Left lobe of liver (tissue), 2 donors: ENCODE measurements around the gene PHOX2B. TPM values are rescaled to one million over a fixed set of nuclear protein-coding genes. Genes with fewer than 3 reads are reported as not detected.

ENCODE experiments used
- ATAC-seq: fragments of 200-7000 bp; cut with Tn5 transposase; one replicate; pipeline ENCODE4 v1.9.1; 2020; ENCODE audit warnings: mild to moderate bottlenecking, moderate library complexity
- DNase-seq: peaks from one replicate; pipeline ENCODE4 v3.0.0-alpha.2; 2020; ENCODE audit warnings: low spot score
- total RNA-seq: library from RNA; stranded (reverse); gene quantifications from one replicate; pipeline ENCODE4 v1.2.1, GENCODE V29; 2021
- donor health status: DM: no; HTN: no; CAD: no; lungs with moderate emphysema.
- donor health status: DM: no; HTN: yes; CAD: no.

The PHOX2B gene
- total RNA-seq, result not detected

DNA sequence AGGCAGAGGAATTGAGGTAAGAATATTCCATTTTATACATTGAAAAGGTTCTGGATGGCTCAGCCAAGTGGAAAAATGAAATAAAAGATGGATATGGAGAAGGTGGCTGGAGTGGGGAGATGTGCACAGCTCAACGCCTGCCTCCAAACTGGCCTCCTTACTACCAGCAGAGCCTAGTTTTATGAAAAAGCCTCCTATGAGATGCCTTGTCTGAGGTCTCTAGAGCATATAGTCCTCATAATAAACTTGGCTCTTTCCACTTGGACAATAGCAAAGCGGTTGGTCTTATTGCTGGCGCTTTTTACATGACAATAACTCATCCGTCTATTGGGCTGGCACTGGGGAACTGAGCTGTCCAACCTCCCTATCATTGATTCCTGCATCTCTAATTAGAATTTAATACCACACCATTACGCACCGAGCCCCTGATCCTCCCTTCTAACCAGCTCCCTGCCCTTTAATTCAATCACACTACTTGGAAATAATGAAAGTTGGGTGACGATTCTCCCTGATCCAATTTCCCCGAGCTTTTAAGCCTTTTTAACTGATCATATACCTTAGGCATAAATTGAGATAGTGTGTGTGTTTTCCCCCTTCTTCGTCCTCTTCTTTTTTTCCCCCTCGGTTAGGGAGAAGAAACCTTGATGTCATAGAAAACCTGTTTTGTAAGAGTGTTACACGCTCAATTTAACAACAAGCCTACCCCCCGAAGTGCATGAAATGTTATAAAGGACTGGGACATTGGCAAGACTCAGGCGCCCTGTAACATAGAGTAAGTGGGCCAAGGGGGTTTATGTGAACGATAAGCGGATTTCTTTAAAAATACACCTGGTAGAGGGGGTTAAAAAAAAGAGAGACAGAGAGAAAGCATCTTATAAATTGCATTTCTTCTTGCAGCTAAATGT lies at the start of gene PHOX2B:
Gene PHOX2B (minus strand): TSS at position 155 of the 905 bp plus-strand sequence. CDS start 115 bp downstream, at position 40.
- no peak for DNase-seq
- no peak for ATAC-seq

DNA sequence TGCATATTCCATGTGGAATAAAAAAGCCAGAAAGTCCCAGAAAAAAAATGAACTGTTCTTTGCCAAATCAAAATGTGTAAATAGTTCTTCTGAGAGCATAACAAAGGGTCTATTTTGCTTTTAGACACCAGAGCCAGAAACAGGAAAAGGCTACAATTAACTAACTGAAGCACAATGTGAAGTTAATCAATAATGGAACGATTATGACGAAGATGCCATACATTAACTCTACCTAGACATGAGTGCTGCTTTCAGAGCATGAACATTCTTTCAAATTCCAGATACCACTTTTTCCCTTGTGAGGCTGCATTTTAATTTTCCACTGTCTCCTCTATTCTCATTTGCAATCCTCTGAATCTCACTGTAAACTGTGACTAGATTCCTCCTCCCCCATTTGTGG lies 48.7 kb upstream of the PHOX2B start:
- no peak for DNase-seq
- ATAC-seq, result no peak

DNA sequence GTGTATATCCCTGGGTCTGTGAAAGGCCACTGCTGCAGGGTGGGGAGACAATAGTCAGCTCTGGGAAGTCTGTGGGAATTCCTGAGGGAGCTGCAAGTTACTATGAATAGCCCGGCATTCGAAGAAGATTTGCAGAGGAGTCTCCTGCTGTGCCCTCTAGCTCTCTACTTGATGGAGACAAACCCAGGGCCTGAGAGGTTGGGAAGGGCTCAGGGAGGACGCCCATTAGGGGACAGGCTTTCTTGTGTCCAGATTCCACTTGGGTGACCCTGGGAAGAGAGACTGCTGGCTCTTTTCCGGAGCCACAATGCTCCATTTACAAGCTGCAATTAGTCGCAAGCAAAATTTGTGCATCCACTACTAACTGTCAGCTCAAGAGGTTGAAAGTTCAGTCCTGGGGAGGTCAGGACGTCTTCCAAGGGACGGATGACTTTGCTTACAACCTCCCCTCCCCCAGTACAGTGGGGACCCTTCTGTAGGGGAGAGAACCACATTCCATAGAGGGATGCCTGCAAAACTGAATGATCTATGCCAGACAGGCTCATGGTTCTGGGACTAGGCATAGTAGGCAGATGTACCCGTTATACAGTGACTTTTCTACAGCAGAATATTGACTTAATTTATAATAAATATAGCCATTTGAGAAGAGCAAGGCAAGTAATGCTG lies 48.2 kb upstream of the PHOX2B start:
- DNase-seq (no peak), ATAC-seq (no peak)

DNA sequence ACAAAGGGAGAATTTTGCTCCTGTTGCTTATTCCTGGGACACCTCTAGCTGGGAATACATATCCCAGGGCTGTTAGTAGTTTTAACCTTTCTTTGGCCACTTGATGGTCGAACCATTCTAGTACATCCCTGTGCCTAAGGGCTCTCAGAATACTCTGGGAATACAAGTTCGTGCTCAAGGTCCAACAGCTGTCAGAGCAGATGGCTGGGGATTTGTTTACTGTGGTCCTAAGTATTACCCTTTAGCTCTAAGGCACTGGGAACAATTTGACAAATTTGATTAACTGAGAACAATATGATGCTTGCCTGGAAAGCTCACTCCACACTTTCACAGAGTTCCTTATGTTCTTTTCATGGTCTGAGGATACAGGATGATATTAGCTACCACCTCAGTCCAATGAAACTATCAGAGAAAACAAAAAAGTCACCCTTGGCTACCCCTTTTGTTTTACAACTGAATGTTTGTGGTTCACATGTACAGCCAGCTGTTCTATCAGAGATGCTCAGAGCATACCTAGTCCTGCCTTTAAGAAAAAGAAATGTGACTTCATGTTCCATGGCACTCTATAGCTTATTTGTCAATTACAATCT lies 47.4 kb upstream of the PHOX2B start:
- no peak for DNase-seq
- no peak for ATAC-seq

DNA sequence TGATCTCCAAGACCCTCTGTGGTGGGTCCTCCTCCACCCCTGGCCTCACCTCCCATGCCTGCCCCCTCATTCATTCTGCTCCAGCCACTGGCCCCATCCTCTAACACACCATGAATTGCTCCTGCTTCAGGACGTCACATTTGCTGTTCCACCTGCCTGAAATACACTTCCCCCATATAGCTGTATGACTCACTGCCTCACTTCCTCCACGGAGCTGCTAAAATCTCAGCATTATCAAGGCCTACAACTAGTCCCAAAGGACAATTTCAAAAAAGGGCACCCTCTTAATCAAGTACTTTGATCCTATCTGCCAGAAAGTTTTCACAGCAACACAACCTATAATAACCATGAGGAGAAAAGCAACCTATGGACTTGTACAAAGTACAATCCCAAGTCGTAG lies 43.6 kb upstream of the PHOX2B start:
- no peak for DNase-seq
- no peak for ATAC-seq

- DNase-seq (no peak), ATAC-seq (no peak)
These were observed 43.0 kb upstream of the PHOX2B start for GRCh38 chr4:41791557-41791956.

DNA sequence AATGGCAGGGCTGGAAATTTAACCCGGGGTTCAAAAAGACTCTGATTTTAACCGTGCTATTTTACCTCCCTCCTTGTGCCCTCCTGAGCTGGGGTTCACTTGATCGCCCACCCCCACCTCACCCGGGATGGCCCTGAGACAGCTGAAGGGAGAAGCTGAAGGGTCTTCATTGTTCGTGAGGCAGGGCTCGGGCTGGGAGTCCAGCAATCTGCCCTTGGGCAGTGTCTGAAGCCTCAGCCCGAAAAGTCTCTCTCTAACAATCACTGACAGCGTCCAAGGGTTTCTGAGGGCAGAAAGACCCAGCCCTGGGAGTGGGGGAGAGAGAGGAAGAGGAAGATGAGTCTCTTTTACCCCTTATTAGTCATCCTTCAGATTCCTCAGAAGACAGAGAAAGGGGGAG lies 39.4 kb upstream of the PHOX2B start:
- ATAC-seq, result no peak
- DNase-seq, result no peak

DNA sequence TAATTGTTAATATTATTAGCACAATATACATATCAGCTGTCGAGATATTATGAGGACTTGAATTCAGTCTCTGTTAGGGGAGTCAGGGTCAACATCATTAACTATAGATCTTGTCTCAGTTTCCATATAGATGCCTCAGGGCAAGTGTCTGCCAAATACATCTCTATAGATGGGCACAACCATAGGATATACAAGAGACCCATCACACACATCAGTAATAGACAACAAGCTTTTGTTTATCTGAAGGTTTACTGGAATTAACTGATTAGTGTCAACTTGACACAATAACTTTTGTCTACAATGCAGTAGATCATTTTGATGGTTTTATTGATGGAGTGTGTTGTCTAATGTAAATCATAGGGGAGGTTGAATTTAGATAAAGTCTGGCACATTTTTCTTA lies 37.1 kb upstream of the PHOX2B start:
- ATAC-seq, result no peak
- DNase-seq, result no peak

GRCh38 chr4:41784191-41784979 lies 35.9 kb upstream of the PHOX2B start:
- no peak for DNase-seq
- ATAC-seq, result no peak

DNA sequence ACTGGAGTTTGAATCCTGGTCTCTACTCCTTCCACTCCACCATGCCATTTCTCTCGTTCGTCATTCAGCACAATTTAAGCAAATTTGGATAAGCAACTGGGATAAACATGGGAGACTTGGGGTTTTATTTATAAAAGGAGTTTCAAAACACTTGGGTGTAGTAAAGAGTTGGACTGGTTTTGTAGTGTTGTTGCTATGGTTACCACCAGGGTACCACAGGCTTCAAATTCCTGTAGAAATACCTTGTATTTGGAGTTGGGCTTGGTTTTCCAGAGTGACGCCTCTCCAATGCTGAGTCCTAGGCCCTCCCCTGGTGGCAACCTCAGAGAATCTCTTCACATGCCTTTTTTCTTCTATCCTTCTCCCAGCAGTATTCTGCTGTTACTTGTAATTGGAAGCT lies 27.9 kb upstream of the PHOX2B start:
- no peak for ATAC-seq
- DNase-seq, result no peak

DNA sequence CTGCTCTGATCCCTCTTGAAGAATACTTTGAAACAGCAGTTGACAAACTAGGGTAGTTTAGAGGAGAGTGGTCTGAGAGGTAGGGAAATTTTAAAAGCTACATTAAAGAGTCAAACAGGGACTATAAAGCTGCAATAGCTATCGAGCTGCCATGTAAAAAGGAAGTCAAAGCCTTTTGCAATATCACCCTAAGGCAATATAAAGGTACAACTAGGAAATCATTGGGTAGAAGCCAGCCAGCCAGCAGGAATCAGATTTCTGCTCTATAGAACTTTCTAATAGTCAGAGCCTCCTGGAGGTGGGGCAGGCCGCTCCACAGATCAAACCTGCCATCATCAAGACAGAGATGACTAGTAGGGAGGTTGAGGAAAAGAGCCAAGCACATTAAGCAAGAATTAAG lies 15.2 kb upstream of the PHOX2B start:
- no peak for ATAC-seq
- DNase-seq, result no peak

DNA sequence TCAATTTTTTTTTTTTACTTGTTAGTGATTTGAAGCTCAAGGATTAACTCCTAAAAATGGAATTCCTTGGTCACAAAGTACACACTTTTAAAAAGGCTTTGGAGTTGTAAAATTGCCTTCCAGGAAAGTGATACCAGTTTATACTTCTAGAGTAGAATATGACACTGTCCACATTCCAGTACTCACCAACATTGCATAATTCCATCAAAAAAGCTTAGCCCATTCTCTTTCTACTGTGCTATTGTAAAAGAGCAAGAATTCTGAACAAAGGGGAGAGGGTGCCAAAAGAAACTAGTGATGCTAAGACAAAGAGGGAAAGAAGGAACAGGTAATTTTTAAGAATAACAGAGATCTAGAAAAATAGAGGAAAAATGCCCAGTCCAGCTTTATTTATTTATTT lies 10.4 kb upstream of the PHOX2B start:
- ATAC-seq (no peak), DNase-seq (no peak)

GRCh38 chr4:41757521-41758156 lies 9.1 kb upstream of the PHOX2B start:
- no peak for DNase-seq

DNA sequence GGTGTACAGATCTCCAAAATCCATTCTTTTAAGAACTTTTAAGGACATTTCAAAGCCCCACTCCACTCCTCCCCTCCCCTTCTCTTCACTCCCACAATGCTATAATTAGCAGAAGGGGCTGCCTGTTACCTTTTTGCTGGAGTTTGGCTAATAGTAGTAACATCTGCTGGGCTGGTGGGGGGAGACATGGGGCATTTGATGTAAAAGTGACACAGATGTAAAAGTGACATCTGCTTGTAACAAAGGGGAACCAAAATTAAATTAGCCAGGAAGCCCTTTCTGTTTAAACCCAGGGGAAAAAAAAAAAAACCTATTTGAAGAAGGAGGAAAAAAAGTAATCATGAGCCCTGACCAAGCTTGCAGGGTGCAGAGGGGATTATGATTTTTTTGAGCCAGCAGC lies 5.4 kb upstream of the PHOX2B start:
- DNase-seq (no peak), ATAC-seq (no peak)

More at GRCh38 chr4:41757521-41758156, 9.1 kb upstream of the PHOX2B start:
- no peak for ATAC-seq

GRCh38 chr4:41752081-41752836 lies 3.7 kb upstream of the PHOX2B start:
- no peak for ATAC-seq

GRCh38 chr4:41751449-41752061 lies 3.0 kb upstream of the PHOX2B start:
- DNase-seq (no peak), ATAC-seq (no peak)

More at GRCh38 chr4:41752081-41752836, 3.7 kb upstream of the PHOX2B start:
- DNase-seq, result no peak

- ATAC-seq, result no peak
These were observed 2.3 kb upstream of the PHOX2B start for GRCh38 chr4:41750626-41751448.

DNA sequence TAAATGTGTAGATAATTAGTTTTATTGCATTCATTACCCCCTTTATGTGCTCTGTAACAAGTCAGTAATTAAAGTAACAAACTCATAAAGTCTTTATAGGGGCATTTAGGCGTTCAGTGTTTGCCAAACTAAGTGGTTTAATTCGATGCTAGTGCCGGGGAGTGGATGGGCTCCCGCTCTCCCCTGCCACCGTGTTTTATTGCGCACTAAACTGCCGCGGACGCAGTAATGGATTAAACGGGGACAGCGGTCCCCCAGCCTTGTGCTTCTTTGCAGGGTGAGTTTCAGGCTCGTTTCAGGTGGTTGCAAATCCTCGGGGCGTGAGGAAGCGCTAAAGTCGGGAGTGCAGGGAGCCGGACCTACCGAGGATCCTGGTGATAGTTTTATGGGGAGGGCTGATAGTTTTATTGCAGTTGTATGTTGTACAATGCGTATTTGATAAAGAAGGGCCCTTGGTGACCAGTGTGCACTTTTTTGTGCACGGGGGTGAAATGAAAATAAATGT lies 1.6 kb upstream of the PHOX2B start:
- ATAC-seq (no peak), DNase-seq (no peak)

More at GRCh38 chr4:41750626-41751448, 2.3 kb upstream of the PHOX2B start:
- DNase-seq, result no peak
